PC-3 (cell line): Measurements from ENCODE around the gene SOX30. TPM values are rescaled to one million over a fixed set of nuclear protein-coding genes. Genes with fewer than 3 reads are reported as not detected.

Experiments
- ATAC-seq: fragments of 200-7000 bp; cut with Tn5 transposase; 2 replicates; pipeline ENCODE4 v1.9.1; 2020; ENCODE audit warnings: mild to moderate bottlenecking, moderate library complexity
- BruUV-seq: library from RNA; stranded (reverse); fragments of 400-500 nt; replicated peaks from 2 replicates; lab custom pipeline; 2021; lab: Mats Ljungman, UMichigan
- CTCF ChIA-PET: fragments of 300-600 bp; sonication (Branson Sonifier 250); formaldehyde crosslinking; loops from one replicate; lab custom pipeline; 2022; ENCODE audit warnings: antibody characterized with exemption; lab: Charles Lee
- POLR2A ChIA-PET: fragments of 300-600 bp; sonication (Branson Sonifier 250); formaldehyde crosslinking; loops from one replicate; lab custom pipeline; 2022; ENCODE audit warnings: antibody characterized with exemption; ENCODE audit not compliant: unreplicated experiment; lab: Charles Lee
- DNase-seq: peaks from one replicate; pipeline ENCODE4 v3.0.0-alpha.2; 2015
- H2AFZ ChIP-seq: fragments of 300-600 bp; sonication (generic); 2 replicates; pipeline ENCODE4 v1.6.0; 2016; ENCODE audit warnings: antibody characterized with exemption, low read length
- H3F3A ChIP-seq: fragments of 300-600 bp; sonication (generic); one replicate; pipeline ENCODE4 v1.6.0; 2017; ENCODE audit warnings: antibody characterized with exemption, low read length, control low read depth, mild to moderate bottlenecking; ENCODE audit not compliant: unreplicated experiment
- H3K27ac ChIP-seq: fragments of 300-600 bp; sonication (generic); 2 replicates; pipeline ENCODE4 v1.5.1; 2016; ENCODE audit warnings: mild to moderate bottlenecking, low read length
- H3K27me3 ChIP-seq: fragments of 300-600 bp; sonication (generic); 2 replicates; pipeline ENCODE4 v1.6.1; 2016; ENCODE audit warnings: low read length, mixed read lengths
- H3K36me3 ChIP-seq: fragments of 300-600 bp; sonication (generic); 2 replicates; pipeline ENCODE4 v1.6.1; 2016; ENCODE audit warnings: low read depth, mixed run types, low read length, mixed read lengths
- H3K4me1 ChIP-seq: fragments of 300-600 bp; sonication (generic); 2 replicates; pipeline ENCODE4 v1.5.1; 2016; ENCODE audit warnings: low read length; ENCODE audit not compliant: insufficient read depth
- H3K4me2 ChIP-seq: fragments of 300-600 bp; sonication (generic); 2 replicates; pipeline ENCODE4 v1.6.0; 2016; ENCODE audit warnings: low read length
- H3K4me3 ChIP-seq: fragments of 300-600 bp; sonication (generic); 2 replicates; pipeline ENCODE4 v1.5.1; 2016; ENCODE audit warnings: mild to moderate bottlenecking, low read length, mixed read lengths
- H3K79me2 ChIP-seq: fragments of 300-600 bp; sonication (generic); 2 replicates; pipeline ENCODE4 v1.6.1; 2017; ENCODE audit warnings: low read length, mixed read lengths
- H3K9ac ChIP-seq: fragments of 300-600 bp; sonication (generic); 2 replicates; pipeline ENCODE4 v1.6.0; 2016; ENCODE audit warnings: mild to moderate bottlenecking, low read length
- H3K9me2 ChIP-seq: fragments of 300-600 bp; sonication (generic); replicated peaks from 2 replicates; pipeline ENCODE4 v1.6.1; 2016; ENCODE audit warnings: mixed run types, low read length, mixed read lengths
- H3K9me3 ChIP-seq: fragments of 300-600 bp; sonication (generic); 2 replicates; pipeline ENCODE4 v1.6.1; 2016; ENCODE audit warnings: low read length, mixed read lengths
- H4K20me1 ChIP-seq: fragments of 300-600 bp; sonication (generic); 2 replicates; pipeline ENCODE4 v1.6.1; 2016; ENCODE audit warnings: low read length, mixed read lengths
- CTCF ChIP-seq: fragments of 300-600 bp; sonication (generic); conservative IDR thresholded peaks from 2 replicates; pipeline ENCODE4 v1.5.1; 2017; ENCODE audit warnings: antibody characterized with exemption, low read depth, mild to moderate bottlenecking, low read length
- EZH2 ChIP-seq: fragments of 300-600 bp; sonication (generic); IDR thresholded peaks from one replicate; pipeline ENCODE4 v1.6.1; 2017; ENCODE audit warnings: antibody characterized with exemption, mild to moderate bottlenecking, low read length; ENCODE audit not compliant: unreplicated experiment
- EZH2phosphoT487 ChIP-seq: fragments of 300-600 bp; sonication (generic); IDR thresholded peaks from 2 replicates; pipeline ENCODE4 v1.6.1; 2018; ENCODE audit warnings: mild to moderate bottlenecking, antibody characterized with exemption, low read length, borderline replicate concordance
- intact Hi-C: fragments of 100-400 bp; cut with micrococcal nuclease; formaldehyde crosslinking; loops from 2 replicates; pipeline ENCODE4 v1.9.0; 2023
- total RNA-seq: library from RNA; depleted of rRNA; stranded (reverse); fragments of >200 nt; gene quantifications from 2 replicates; pipeline ENCODE4 v1.2.3, GENCODE V29; 2014

The SOX30 gene
- total RNA-seq, 1 experiment from 2014 or later = 0.51 TPM

- ATAC-seq (peak; percentile 30), DNase-seq (peak; percentile 94)
- Histone ChIP-seq H3K27me3 (no peaks in the 10 kb centered on the region), H3F3A (peaks cover 29% of the 10 kb centered on the region), H3K4me1 (peaks cover 69% of the 10 kb centered on the region), H3K36me3 (no peaks in the 10 kb centered on the region), H3K9me3 (no peaks in the 10 kb centered on the region), H3K79me2 (no peaks in the 10 kb centered on the region), H4K20me1 (no peaks in the 10 kb centered on the region), H3K27ac (peak overlapping the region; percentile 96), H3K4me2 (peak overlapping the region; percentile 35), H3K4me3 (no peak overlapping the region), H3K9ac (peak overlapping the region; percentile 84), H3K9me2 (no peaks in the 10 kb centered on the region), H2AFZ (peak overlapping the region; percentile 1; the same call in 1 of the 2 replicates)
- CTCF ChIA-PET = no interaction called here
- no peak for TF ChIP-seq EZH2phosphoT487
- no peak for TF ChIP-seq EZH2
- TF ChIP-seq CTCF = no peak
- intact Hi-C loops = loop anchor here (2.0 kb wide), 1 partner anchor 170 kb away; no protein-coding TSS in a partner anchor
- POLR2A ChIA-PET = no interaction called here
- BruUV-seq = no TSS peak
Observed at GRCh38 chr5:157602505-157602904, 49.7 kb downstream of the SOX30 start.

GRCh38 chr5:157600252-157600651 lies 52.0 kb downstream of the SOX30 start:
- Histone ChIP-seq H3K9me3 (no peaks in the 10 kb centered on the region), H3F3A (peaks cover 18% of the 10 kb centered on the region), H3K4me3 (no peak overlapping the region), H3K27me3 (no peaks in the 10 kb centered on the region), H3K79me2 (no peaks in the 10 kb centered on the region), H3K36me3 (no peaks in the 10 kb centered on the region), H3K9me2 (no peaks in the 10 kb centered on the region), H4K20me1 (no peaks in the 10 kb centered on the region), H3K27ac (peak overlapping the region; percentile 96), H2AFZ (peak overlapping the region; percentile 16; the same call in 1 of the 2 replicates), H3K4me2 (no peak overlapping the region), H3K4me1 (peaks cover 49% of the 10 kb centered on the region), H3K9ac (no peak overlapping the region)
- intact Hi-C loops = no loop called here
- ChIA-PET POLR2A (no interaction called here), CTCF (no interaction called here)
- no peak for DNase-seq
- no TSS peak for BruUV-seq
- no peak for ATAC-seq
- no peak for TF ChIP-seq EZH2
- no peak for TF ChIP-seq CTCF
- no peak for TF ChIP-seq EZH2phosphoT487

- Histone ChIP-seq H3K27me3 (no peaks in the 10 kb centered on the region), H3K27ac (peak overlapping the region; percentile 83), H3K9me3 (no peaks in the 10 kb centered on the region), H3K36me3 (no peaks in the 10 kb centered on the region), H4K20me1 (no peaks in the 10 kb centered on the region), H3K9me2 (no peaks in the 10 kb centered on the region), H3K4me1 (peaks cover 43% of the 10 kb centered on the region), H3K4me3 (no peak overlapping the region), H3K9ac (peak overlapping the region; percentile 43; the same call in 1 of the 2 replicates), H3F3A (peaks cover 17% of the 10 kb centered on the region), H3K79me2 (no peaks in the 10 kb centered on the region), H3K4me2 (no peak overlapping the region), H2AFZ (no peak overlapping the region)
- ChIA-PET CTCF (no interaction called here), POLR2A (no interaction called here)
- TF ChIP-seq EZH2phosphoT487 (no peak), EZH2 (no peak), CTCF (no peak)
- DNase-seq = no peak
- no TSS peak for BruUV-seq
- intact Hi-C loops = no loop called here
- ATAC-seq = no peak
Observed at GRCh38 chr5:157599565-157599964, 52.7 kb downstream of the SOX30 start.
